NOMO-1 treated with DMSO at 0.1 percent for 48 hours (cell line): ENCODE measurements around the gene ZNF302.
"Not testable (repeated sequence)": the region's sequence is repeated elsewhere in the genome, so short reads cannot be mapped to it uniquely, and the experiment has no call there.

Experiments used
- DNase-seq: peaks from one replicate; lab custom pipeline; 2025; ENCODE audit not compliant: unreplicated experiment; lab: John Stamatoyannopoulos, UW

Gene ZNF302

DNA sequence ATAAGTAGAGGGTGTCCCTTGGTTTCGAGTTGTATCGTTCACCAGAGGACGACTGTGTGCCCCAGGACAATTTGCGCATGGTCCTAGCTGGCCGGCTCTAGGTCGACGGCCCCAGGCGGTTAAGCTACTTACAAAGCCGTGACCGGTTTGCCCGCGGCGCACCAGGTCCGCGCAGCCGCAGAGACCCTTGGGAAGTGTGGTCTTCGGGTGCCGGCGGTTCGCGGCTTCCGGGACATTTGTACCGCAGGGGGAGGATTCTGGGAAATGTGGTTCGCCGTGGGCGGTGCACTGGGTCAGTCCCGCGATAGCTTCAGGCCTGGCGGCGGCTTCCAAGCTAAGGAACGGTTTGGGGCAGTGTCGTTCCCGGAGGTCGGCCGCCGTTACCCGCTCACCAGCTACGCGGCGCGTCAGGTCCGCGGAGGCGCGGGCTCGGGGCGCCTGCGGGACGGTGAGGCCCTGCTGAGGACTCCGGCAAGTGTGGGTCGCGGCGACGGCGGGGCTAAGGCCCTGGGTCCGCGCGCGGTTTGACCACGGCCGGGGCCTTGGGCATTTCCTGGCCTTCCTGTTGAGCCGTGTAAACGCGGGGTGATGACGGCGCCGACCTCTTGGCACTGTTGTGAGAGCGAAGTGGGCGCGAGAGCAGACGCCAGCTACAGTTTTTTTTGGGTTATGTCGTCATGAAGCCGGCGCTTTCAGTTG, at the start of gene ZNF302:
Gene ZNF302, plus strand, starts transcription at position 293 of the 699 bp plus-strand sequence. CDS start 1,127 bp downstream, outside the sequence.
- DNase-seq, result peak; percentile 94

DNA sequence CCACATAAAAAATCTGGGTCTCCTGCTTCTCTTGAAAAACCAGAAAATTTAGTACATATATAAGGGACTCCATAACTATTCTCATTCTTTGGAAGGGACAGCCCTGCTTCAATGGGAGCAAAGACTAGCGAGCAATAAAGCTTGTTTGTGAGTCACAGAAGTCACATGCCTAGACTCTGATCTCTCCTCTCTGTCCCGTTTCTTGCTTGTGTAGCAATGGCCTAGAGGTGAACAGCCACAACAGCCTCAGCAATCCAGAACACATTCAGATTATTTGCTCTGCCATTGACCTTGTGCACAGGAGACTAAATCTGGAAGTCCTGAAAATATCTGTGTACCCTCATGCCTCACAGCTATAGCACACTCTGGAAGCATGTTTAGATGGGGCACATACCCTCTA, 43.7 kb upstream of the ZNF302 start:
- no peak for DNase-seq

DNA sequence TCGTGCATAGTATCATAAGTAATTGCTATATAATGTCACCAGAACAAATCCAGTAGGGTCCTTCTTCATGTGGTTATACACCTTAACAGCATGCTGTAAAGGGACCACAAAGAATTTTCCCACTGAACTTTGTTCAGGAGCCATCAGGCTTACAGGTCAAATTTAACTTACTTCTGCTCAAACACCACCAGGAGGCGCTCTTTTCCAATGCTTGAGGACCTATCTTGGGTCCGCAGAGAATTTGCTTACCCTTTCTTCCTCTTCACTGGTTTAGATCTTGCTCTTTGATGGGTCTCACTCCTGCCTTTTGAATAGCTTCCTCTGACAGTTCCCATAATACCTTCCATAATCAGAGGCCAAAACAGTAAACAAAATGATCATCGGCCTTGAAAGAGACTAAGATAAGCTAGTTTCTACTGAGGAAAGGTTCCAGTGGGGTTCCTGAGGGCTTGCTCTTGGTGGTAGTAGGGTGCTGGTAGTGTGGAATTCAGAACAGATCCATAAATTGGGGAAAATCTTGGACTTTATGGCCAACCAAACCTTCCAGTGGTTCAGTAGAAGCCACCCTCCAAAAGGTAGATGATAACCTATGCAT, 37.9 kb upstream of the ZNF302 start:
- peak; percentile 50 for DNase-seq

DNA sequence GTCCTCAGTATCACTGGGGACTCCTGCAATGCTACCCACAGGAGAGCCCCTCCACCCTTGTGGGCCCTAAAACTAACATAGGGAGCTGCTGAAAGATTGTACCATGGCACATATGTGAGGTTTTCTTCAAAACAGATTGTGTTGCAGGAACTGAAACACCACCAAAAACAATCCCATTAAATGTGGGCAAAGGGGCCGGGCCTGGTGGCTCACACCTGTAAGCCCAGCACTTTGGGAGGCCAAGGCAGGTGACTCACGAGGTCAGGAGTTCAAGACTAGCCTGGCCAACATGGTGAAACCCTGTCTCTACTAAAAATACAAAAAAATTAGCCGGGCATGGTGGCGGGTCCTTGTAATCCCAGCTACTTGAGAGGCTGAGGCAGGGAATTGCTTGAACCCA, 35.2 kb upstream of the ZNF302 start:
- DNase-seq, result no peak

DNA sequence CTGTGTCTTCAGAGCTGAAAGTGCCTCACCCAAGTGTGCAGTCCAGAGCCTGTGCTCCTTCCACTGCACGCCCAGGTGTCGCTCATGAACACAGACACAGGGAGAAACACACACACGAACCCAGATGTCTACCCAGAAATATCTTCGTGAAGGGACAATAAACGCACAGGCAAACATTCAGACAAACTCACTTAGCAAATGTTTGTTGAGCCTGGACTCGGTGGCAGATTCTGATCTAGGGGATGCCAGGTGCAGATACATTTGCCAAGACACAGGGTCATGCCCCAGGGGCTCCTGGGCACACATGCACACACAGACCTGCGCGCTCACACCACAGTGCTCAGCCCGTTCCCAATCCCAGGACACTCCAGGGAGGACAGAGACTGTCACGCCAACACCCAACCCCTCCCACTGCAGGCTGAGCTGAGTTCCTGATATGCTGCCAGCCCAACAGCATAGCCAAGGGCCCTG, 32.5 kb upstream of the ZNF302 start:
- DNase-seq, result no peak

DNA sequence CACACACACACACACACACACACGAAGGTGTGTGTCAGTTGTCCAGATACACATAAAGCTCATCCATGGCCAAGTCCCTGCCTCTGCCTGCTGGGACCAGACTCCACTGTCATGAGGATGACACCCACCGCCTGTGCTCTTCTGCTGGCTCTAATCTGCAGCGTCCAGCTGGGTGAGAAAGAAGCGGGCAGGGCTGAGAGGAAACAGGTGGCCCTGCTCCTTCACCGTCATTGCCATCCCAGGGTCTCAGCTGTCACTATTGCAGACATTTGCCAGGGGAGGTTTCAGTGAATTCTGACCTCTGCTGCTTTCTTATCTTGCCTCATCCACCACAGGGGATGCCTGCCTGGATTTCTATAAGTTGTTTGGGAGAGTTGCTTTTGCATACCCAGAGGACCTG, 31.9 kb upstream of the ZNF302 start:
- no peak for DNase-seq

DNA sequence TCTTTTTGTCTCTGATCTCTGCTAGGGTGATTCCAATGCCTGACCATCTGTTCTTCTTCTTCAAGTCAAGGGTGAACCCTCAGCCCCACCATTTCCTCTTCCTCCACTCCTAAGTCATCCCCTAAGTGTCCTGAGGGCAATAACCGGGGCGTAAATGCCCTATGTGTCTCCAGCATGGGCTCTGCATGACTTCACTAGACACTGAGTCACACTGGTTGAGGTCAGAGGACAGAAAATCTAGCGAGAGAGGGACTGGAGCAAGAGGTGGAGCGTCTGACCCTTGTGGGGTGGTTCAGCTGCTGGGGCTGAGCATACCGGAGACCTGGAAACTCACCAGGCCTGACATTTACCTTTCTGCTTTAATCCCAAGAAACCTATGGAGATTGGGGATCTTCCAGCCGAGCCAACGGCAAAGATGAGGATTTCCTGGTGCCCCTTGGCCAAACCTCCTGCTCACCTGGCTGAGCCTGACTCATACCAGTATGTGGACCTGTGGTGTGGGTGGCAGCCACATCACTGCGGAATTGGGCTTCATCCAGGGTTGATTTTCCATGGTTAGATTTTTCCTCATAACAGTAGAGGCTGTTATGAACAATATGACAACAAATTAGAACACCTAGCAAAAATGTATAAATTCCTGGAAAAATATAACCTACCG, 27.5 kb upstream of the ZNF302 start:
- no peak for DNase-seq

DNA sequence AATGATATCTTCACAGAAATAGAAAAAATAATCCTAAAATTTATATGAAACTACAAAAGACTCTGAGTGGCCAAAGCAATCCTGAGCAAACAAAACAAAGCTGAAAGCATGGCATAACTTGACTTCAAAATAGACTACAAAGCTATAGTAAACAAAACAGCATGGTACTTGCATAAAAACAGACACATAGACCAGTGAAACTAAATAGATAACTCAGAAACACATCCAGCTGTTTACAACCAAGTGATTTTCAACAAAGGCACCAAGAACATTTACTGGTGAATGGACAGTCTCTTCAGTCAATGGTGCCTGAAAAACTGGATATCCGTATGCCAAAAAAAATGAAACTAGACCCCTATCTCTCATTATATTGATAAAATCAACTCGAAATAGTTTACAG, 25.7 kb upstream of the ZNF302 start:
- DNase-seq, result no peak

DNA sequence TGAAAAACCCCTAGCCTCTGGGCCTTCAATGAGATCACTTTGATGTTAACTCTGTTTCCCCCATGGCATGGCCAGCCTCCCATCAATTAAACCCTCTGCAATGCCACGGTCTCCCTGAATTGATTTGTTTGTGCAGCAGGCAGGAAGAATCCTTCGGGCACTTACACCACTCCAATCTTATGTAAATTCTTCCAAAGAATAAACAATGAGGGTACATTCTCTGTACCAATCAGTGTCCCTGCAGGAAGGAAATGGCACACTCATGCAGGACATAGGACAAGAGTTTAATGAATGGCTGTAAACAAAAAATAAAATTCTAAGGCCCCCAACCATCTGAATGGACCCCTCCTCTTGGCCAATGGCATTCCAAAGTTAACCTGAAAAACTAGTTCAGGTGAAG, 22.7 kb upstream of the ZNF302 start:
- no peak for DNase-seq

DNA sequence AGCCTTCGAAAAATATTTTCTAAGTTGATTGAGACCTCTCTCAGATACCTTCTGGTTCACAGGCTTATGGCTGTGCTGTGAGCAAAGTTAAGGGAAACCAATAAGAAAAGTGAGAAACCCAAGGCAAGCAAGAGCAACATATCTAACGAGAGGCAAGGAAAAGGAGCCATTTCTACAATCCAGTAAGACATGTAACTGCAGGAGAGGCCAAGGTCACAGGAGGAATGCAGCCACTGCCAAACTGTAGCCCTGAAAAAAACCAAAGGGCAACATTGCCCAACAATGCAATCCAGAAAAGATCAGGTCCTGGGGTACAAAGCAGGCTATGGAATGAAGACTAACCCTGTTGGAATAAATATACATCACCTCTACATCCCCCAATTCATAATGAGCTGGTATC, 21.8 kb upstream of the ZNF302 start:
- no peak for DNase-seq

DNA sequence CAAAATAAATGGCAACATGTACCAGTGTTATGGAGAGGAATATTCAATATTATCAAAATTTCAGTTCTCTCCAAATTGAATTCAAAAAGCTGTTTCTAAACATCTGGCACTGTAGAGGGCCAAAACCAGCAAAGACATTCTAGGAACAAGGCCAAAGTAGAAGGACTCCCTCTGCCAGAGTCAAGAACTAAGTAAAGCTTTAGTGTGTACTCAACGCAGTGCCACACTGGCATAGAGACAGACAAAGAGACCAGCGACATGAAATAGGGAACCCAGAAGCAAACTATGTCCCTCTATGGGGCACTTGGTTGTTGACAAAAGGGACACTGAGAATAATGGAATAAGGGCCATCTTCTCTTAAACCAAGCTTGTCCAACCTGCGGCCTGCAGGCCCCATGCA, 16.1 kb upstream of the ZNF302 start:
- DNase-seq, result no peak

DNA sequence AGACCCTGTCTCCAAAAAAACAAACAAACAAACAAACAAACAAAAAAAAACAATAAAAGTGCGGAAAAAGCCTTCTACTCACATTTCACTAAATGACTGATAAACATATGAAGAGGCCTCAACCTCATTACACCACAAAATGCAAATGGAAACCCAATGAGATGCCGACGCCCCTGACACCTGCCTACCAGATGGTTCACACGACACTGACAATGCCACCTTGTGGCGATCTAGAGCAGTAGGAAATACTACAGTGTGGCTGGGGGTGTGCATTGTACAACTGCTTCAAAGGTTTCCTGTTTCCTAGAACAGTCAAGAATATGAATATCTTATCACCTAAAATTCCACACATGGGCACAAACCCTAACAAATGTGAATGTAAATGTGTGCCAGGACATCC, 14.6 kb upstream of the ZNF302 start:
- DNase-seq, result no peak

DNA sequence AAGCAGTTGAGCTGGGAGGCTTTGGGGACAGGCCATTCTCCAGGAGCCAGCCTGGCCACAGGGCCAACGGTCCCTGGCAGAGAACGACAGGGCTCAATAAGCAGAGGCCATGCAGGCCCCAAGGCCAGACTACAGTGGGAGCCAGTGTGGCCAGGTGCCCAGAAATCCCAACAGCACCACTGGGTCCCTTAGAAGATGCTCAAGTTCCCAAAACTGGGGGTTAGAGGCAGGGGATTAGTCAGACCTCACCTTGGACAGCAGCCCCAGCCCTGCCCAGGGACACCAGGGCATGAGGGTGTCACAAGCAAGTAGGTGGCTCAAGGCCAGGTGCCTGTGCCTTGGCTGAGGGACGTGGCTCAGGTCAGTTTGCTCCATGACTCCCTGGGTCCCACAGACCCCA, 13.3 kb upstream of the ZNF302 start:
- DNase-seq, result no peak

DNA sequence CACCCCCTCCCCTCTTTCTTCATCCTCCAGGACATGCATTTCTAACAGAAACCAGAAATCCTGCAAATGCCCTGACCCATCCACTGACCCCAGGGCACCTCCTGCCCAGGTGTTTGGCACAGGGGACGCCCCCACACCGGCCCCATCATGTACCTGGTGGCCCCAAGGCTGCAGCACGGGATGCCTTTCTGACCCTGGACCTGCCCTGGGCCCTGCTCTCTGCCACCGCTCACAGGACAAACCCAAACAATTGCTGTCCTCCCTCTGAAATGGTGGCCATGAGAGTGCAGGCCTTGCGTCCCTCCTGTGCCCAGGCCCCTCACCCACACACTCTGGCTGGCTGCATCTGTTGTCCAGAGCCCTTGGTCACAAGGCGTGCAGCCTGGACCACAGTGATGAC, 12.6 kb upstream of the ZNF302 start:
- DNase-seq, result no peak

DNA sequence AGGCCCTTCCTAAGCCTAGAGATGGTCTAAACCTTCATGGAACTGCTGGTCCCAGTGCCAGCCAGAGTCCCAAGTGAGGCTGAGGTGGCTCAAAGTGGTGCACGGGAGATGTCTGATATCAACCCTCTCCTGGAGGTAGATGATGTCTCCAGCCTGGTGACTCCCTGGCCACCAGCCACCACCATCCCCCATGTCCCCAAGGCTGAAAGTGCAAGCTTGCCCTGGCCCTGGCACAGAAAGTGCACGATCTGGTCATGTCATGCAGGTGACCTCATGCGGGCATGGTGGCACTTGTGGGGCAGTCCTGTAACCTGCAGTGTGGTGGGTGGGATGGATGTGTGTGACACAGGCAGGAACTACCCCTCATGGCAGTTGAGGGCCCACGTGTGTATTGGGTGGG, 12.2 kb upstream of the ZNF302 start:
- DNase-seq, result not testable (repeated sequence)

DNA sequence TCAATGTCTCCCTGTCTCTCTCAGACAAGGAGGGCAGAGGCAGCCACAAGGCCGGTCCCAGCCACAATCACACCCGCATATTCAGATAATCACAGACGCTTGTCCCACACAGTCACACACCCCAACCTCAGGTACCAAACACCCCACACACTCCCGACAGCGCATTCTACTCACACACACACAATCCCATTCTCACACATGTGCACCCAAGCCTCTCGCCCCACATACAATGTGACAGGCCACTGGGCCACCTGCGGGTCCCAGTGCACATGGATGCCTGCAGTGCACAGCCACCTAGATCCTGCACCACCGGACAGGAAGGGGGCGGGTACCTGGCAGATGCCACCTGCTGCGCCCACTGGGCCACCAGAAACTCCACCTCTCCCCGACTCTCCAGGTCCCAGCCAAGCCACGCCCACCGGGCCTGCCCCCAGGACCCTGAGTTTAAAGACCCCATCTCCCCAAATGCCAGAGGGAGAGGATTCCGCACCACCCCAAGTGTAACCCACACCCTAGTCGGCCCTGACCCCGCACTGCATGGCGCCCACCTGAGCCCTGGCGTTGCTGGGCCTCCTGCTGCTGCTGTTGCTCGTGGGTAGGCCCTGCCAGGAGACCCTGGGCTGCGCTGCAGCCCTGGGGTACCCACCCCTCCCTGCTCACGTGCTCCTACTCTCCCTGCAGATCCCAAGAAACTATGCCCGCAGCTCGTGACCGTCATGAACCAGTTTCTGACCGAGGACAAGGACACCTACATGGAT, 11.1 kb upstream of the ZNF302 start:
- DNase-seq, result no peak

DNA sequence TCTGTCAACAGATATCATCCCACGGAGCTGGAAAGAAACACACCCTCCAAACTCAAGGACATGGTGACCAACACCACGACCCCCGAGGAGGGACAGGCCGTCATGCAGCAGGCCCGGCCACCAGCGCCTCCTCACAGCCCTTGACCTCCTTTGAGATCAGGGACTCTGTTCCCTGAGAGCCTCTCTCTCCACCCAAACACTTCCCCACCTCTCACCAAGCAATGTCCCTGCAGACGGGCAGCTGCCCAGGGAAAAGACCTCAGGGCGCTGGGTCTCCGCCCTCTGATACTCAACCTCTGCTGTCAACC, 10.6 kb upstream of the ZNF302 start:
- no peak for DNase-seq

DNA sequence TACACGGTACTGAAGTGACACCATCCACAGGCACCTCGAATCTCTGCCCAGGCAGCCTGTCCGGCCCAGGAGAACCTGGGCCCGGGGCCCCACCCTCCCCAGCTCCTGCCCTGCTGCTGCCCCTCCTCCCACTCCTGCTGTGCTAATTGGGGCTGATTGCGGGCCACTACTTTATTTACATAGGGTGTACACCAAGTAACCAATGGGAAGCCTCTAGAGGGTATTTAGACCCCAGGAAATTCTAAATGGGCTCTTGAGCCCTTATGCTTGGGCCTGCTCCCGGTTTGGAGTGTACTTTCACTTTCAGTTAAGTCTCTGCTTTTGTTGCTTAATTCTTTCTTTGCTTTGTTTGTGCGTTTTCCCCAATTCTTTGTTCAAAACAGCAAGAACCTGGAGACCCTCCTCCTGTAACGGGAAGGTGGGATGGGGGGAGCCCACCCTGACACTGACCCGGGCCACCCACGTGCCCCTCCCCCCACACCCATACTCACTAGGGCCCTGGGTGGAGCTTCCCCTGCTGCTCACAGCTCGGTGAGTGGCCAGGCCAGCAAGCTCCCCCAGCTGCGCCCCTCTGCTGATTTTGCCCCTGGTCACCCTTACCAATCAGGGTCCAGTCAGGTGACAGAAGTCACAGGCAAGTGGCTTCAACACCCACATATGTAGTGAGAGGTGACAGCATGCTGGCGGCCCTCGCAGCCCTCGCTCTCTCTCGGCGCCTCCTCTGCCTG, 10.0 kb upstream of the ZNF302 start:
- DNase-seq, result no peak

DNA sequence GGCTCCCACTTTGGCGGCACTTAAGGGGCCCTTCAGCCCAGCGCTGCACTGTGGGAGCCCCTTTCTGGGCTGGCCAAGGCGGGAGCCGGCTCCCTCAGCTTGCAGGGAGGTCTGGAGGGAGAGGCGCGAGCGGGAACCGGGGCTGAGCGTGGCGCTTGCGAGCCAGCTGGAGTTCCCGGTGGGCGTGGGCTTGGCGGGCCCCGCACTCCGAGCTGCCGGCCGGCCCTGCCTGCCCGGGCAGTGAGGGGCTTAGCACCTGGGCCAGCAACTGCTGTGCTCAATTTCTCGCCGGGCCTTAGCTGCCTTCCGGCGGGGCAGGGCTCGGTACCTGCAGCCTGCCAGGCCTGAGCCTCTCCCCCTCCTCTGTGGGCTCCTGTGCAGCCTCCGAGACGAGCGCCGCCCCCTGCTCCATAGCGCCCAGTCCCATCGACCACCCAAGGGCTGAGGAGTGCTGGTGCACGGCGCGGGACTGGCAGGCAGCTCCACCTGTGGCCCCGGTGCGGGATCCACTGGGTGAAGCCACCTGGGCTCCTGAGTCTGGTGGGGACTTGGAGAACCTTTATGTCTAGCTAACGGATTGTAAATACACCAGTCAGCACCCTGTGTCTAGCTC, 9.3 kb upstream of the ZNF302 start:
- DNase-seq, result not testable (repeated sequence)

DNA sequence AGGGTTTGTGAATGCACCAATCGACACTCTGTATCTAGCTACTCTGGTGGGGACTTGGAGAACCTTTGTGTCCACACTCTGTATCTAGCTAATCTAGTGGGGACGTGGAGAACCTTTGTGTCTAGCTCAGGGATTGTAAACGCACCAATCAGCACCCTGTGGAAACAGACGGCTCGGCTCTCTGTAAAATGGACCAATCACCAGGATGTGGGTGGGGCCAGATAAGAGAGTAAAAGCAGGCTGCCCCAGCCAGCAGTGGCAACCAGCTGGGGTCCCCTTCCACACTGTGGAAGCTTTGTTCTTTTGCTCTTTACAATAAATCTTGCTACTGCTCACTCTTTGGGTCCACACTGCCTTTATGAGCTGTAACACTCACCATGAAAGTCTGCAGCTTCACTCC, 8.8 kb upstream of the ZNF302 start:
- DNase-seq, result not testable (repeated sequence)

DNA sequence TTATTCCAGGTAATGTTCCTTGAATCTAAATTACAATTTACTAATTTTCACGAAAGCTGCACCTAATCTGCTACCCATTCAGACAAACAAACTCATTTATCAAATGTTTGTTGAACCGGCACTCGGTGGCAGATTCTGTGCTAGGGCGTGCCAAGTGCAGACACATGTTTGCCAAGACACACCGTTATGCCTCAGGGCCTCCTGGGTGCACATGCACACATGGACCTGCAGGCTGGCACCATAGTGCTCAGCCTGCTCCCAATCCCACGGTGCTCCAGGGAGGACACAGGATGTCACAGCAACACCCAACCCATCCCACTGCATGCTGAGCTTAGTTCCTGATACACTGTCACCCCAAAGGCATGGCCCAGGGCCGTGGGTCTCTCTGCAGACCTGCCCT, 8.2 kb upstream of the ZNF302 start:
- no peak for DNase-seq
